Stimulated activated naive CD8-positive, alpha-beta T cell treated with anti-CD3 and anti-CD28 coated beads, Interleukin-15, amount 100 ng/mL, for 72 hours (primary cell): ENCODE data around the gene CC2D2A.
A peak's percentile ranks its signal among the peaks of the same experiment; 100 is the strongest.

Experiments
- ATAC-seq: fragments of 150-1000 bp; cut with Tn5 transposase; 2 replicates; pipeline ENCODE4 v1.10.0; 2021; ENCODE audit warnings: mild to moderate bottlenecking, moderate library complexity
- DNase-seq, 2 donors: peaks; one replicate each; pipeline ENCODE4 v3.0.0; 2021 to 2022
- H3K27ac Mint-ChIP-seq, 2 donors: one replicate each; pipeline ENCODE4 v1.8.0; 2022; ENCODE audit warnings: mild to moderate bottlenecking in 2 of 2, mixed read lengths in 2 of 2, moderate library complexity in 2 of 2
- H3K27me3 Mint-ChIP-seq: one replicate; pipeline ENCODE4 v1.8.0; 2022; ENCODE audit warnings: mixed read lengths
- H3K4me1 Mint-ChIP-seq: one replicate; pipeline ENCODE4 v1.8.0; 2022; ENCODE audit warnings: mild to moderate bottlenecking, mixed read lengths
- H3K4me3 Mint-ChIP-seq, 2 donors: one replicate each; pipeline ENCODE4 v1.8.0; 2022; ENCODE audit warnings: mild to moderate bottlenecking in 2 of 2, mixed read lengths in 2 of 2, moderate library complexity in 1 of 2
- H3K9me3 Mint-ChIP-seq, 2 donors: one replicate each; pipeline ENCODE4 v1.8.0; 2022; ENCODE audit warnings: mixed read lengths in 2 of 2

Gene CC2D2A

GRCh38 chr4:15451866-15452765, 17.6 kb upstream of the CC2D2A start:
- DNase-seq (no peak), ATAC-seq (no peak)
- Mint-ChIP-seq H3K27me3 (no peaks in the 10 kb centered on the region), H3K4me1 (no peaks in the 10 kb centered on the region), H3K27ac (peak overlapping the region in 1 of 2 donors; percentile 54), H3K4me3 (no peak overlapping the region), H3K9me3 (no peaks in the 10 kb centered on the region)

DNA sequence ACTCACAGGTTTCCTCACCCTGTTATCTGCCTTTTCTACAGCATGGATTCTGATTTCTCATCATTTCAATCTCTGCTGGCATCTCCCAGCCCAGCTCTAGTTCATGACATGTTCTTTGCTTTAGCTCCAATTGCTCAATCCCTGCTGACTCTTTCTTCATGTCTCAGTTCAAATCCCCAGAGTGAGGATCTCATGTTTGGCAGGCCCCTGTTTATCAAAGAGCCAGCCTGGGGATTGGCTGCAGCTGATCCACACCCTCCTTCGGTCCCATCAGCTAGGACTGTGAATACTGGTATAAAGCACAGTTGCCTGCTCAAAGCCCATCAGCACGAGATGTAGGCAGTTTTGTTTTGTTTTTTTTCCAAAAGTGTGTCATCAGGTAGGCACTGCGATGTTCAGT, 14.4 kb upstream of the CC2D2A start:
- ATAC-seq (no peak), DNase-seq (no peak)
- Mint-ChIP-seq H3K4me1 (no peaks in the 10 kb centered on the region), H3K9me3 (no peaks in the 10 kb centered on the region), H3K27me3 (no peaks in the 10 kb centered on the region), H3K27ac (no peak overlapping the region), H3K4me3 (no peak overlapping the region)

- H3K4me3 Mint-ChIP-seq: no peak overlapping the region
- DNase-seq (no peak), ATAC-seq (peak; percentile 46)
- H3K9me3 Mint-ChIP-seq: no peaks in the 10 kb centered on the region
- H3K27ac Mint-ChIP-seq: no peak overlapping the region
- H3K27me3 Mint-ChIP-seq: no peaks in the 10 kb centered on the region
- no peaks in the 10 kb centered on the region for H3K4me1 Mint-ChIP-seq
These were observed 12.1 kb upstream of the CC2D2A start for GRCh38 chr4:15457406-15458201.

GRCh38 chr4:15458616-15459015, 11.1 kb upstream of the CC2D2A start:
- no peak for ATAC-seq
- H3K27me3 Mint-ChIP-seq: no peaks in the 10 kb centered on the region
- no peaks in the 10 kb centered on the region for H3K4me1 Mint-ChIP-seq
- no peak overlapping the region for H3K27ac Mint-ChIP-seq
- H3K4me3 Mint-ChIP-seq: no peak overlapping the region
- H3K9me3 Mint-ChIP-seq: no peaks in the 10 kb centered on the region
- no peak for DNase-seq

- no peaks in the 10 kb centered on the region for H3K4me1 Mint-ChIP-seq
- ATAC-seq (no peak), DNase-seq (no peak)
- no peaks in the 10 kb centered on the region for H3K9me3 Mint-ChIP-seq
- H3K27ac Mint-ChIP-seq: no peak overlapping the region
- no peaks in the 10 kb centered on the region for H3K27me3 Mint-ChIP-seq
- H3K4me3 Mint-ChIP-seq: no peak overlapping the region
These were observed 10.0 kb upstream of the CC2D2A start for GRCh38 chr4:15459706-15460105.

GRCh38 chr4:15466596-15466995, 3.1 kb upstream of the CC2D2A start:
- H3K27ac Mint-ChIP-seq: no peak overlapping the region
- peaks cover 7% of the 10 kb centered on the region for H3K4me1 Mint-ChIP-seq
- H3K27me3 Mint-ChIP-seq: no peaks in the 10 kb centered on the region
- DNase-seq: no peak
- H3K9me3 Mint-ChIP-seq: no peaks in the 10 kb centered on the region
- no peak overlapping the region for H3K4me3 Mint-ChIP-seq
- ATAC-seq: no peak

DNA sequence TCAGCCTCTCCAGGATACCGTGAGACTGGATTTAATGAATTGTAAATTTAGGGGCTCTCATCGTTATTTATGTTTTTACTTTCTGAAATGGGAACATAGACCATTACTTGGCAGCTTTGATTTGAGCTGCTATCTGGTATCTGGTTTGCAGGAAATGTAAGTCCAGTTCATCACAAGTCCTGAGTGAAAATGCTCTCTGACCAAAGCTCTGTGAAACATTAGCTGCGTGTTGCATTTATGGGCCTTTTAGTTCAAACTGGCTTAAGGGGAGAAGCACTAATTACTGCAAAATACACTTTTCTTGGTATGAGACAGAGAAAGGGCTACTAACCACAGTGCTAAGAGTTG, 420 bp downstream of the CC2D2A start:
- H3K4me1 Mint-ChIP-seq: peaks cover 7% of the 10 kb centered on the region
- H3K4me3 Mint-ChIP-seq: peak overlapping the region; percentile 20 to 43
- H3K9me3 Mint-ChIP-seq: no peaks in the 10 kb centered on the region
- no peaks in the 10 kb centered on the region for H3K27me3 Mint-ChIP-seq
- peak overlapping the region in 1 of 2 donors; percentile 40 for H3K27ac Mint-ChIP-seq
- ATAC-seq (no peak), DNase-seq (no peak)

GRCh38 chr4:15476396-15476795, 6.7 kb downstream of the CC2D2A start:
- Mint-ChIP-seq H3K4me1 (no peaks in the 10 kb centered on the region), H3K27me3 (no peaks in the 10 kb centered on the region), H3K9me3 (no peaks in the 10 kb centered on the region), H3K4me3 (no peak overlapping the region), H3K27ac (no peak overlapping the region)
- DNase-seq: no peak
- ATAC-seq: no peak

DNA sequence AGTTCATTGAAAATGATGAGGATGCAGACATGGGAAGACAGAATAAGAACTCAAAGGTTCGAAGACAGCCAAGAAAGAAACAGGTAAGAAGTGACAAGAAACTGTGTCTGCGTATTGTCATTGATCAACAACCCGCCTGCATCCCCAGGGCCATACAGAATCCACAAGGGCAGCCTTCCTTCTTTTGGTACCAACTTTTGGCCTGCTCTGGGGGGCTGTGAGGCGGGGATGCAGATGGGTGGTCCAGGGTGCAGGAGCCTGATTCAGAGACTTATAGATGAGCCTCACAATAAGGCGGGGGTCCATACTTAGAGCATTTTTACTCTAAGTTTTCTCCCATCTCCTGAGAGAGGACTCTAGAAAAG, 9.0 kb downstream of the CC2D2A start:
- Mint-ChIP-seq H3K4me3 (no peak overlapping the region), H3K27ac (no peak overlapping the region), H3K4me1 (no peaks in the 10 kb centered on the region), H3K27me3 (no peaks in the 10 kb centered on the region), H3K9me3 (peaks cover under 1% of the 10 kb centered on the region in 2 donors)
- DNase-seq (no peak), ATAC-seq (no peak)

DNA sequence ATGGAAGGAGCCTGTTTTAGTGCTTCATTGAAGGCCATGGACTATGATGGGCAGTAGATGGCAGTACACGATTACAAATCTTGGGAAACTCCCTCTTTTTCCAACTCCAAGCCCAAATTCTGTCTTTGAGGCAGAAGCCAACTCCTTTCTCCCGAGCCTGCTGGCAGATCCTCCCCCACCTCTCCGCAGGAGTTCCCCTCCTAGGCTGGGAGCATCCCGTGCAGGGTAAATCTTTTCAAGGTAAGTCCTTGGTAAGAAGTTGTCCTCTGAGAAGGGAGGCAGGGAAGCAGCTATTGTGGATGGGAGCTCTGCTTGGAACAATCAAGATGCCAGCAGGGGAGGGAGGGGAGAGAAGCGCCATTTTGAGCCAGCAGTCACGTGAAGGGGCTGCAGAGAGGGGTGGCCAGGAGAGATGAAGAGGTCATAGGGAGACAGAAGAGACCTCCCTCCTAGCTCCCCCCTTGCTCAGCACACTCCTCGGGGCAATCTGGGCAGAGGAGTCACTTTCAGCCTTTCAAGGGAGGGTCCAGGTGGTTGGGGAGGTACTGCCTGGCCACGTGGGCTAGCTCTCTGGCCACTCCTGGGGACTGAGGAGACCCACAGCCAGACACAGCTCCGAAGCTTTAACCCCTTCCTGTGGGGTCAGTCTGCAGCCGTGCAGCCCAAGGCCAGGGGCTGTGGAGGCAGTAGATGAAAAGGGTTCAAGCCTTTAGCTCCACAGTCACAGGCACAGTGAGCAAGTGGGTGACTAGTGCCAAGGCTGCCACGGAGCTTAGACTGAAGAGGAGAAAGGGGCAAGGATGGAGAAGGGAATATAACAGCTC, 9.6 kb downstream of the CC2D2A start:
- Mint-ChIP-seq H3K4me3 (no peak overlapping the region), H3K4me1 (no peaks in the 10 kb centered on the region), H3K9me3 (peaks cover 6% of the 10 kb centered on the region in 2 donors), H3K27me3 (no peaks in the 10 kb centered on the region), H3K27ac (no peak overlapping the region)
- DNase-seq: no peak
- ATAC-seq: peak; percentile 58

- ATAC-seq: no peak
- DNase-seq: no peak
- no peaks in the 10 kb centered on the region for H3K27me3 Mint-ChIP-seq
- H3K4me3 Mint-ChIP-seq: no peak overlapping the region
- H3K27ac Mint-ChIP-seq: no peak overlapping the region
- peaks cover 8 to 12% of the 10 kb centered on the region in 2 donors for H3K9me3 Mint-ChIP-seq
- H3K4me1 Mint-ChIP-seq: no peaks in the 10 kb centered on the region
These were observed 10.2 kb downstream of the CC2D2A start for GRCh38 chr4:15479913-15480185.

- peaks cover 17 to 18% of the 10 kb centered on the region in 2 donors for H3K9me3 Mint-ChIP-seq
- DNase-seq (no peak), ATAC-seq (no peak)
- no peaks in the 10 kb centered on the region for H3K4me1 Mint-ChIP-seq
- H3K4me3 Mint-ChIP-seq: no peak overlapping the region
- no peaks in the 10 kb centered on the region for H3K27me3 Mint-ChIP-seq
- H3K27ac Mint-ChIP-seq: no peak overlapping the region
These were observed 12.5 kb downstream of the CC2D2A start for GRCh38 chr4:15481961-15482745.

- peaks cover 17 to 22% of the 10 kb centered on the region in 2 donors for H3K9me3 Mint-ChIP-seq
- H3K4me1 Mint-ChIP-seq: no peaks in the 10 kb centered on the region
- H3K27ac Mint-ChIP-seq: no peak overlapping the region
- H3K27me3 Mint-ChIP-seq: no peaks in the 10 kb centered on the region
- H3K4me3 Mint-ChIP-seq: no peak overlapping the region
- ATAC-seq (no peak), DNase-seq (no peak)
These were observed 13.2 kb downstream of the CC2D2A start for GRCh38 chr4:15482842-15483241.

- ATAC-seq (no peak), DNase-seq (no peak)
- H3K27me3 Mint-ChIP-seq: no peaks in the 10 kb centered on the region
- no peak overlapping the region for H3K27ac Mint-ChIP-seq
- H3K4me3 Mint-ChIP-seq: no peak overlapping the region
- no peaks in the 10 kb centered on the region for H3K4me1 Mint-ChIP-seq
- H3K9me3 Mint-ChIP-seq: peaks cover 40 to 54% of the 10 kb centered on the region in 2 donors
These were observed 18.5 kb downstream of the CC2D2A start for GRCh38 chr4:15488136-15488535.
